Measurements from ENCODE around the gene AATK.
A peak's percentile ranks its signal among the peaks of the same experiment; 100 is the strongest.

The AATK gene

GRCh38 chr17:81140018-81140417 lies 26.0 kb downstream of the AATK start:
- no peak for DNase-seq

- DNase-seq, result no peak
These were observed 26.6 kb downstream of the AATK start for GRCh38 chr17:81139428-81139827.

DNA sequence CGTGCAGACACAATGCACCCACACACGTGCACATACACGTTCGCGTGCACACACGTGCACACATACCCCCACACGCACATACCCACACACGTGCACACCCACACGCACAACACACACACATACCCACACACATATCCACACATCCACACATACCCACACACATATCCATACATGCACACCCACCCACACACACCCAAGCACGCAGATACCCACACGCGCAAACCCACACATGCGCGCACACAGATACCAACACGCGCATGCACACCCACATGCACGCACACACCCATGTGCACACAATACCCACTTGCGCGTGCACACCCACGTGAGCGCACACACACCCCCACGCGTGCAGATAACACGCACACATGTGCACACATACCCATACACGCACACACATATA lies 27.5 kb downstream of the AATK start:
- no peak for DNase-seq

GRCh38 chr17:81138083-81138482 lies 27.9 kb downstream of the AATK start:
- no peak for DNase-seq

GRCh38 chr17:81137248-81137647 lies 28.8 kb downstream of the AATK start:
- DNase-seq, result no peak

DNA sequence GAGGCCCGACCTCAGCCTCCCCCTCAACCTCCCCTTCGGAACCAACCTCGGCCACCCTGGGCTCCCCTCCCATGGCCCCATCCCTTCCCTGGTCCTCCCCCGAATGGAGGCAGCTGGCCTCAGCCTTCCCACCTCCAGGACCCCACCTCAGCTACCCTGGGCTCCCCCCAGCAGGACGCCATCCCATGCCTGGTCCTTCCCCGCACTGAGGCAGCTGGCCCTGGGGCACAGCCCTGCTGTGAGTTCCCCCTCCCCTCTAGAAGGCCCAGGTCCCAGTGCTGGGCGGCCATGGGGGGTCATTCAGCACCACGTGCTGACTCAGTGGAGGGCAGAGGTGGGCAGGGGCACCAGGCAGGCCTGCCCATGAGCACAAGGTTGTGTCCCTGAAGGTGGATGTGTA lies 29.7 kb downstream of the AATK start:
- DNase-seq, result no peak

- DNase-seq, result no peak
These were observed 30.3 kb downstream of the AATK start for GRCh38 chr17:81135505-81136278.

- no peak for DNase-seq
These were observed 31.8 kb downstream of the AATK start for GRCh38 chr17:81134064-81134781.

DNA sequence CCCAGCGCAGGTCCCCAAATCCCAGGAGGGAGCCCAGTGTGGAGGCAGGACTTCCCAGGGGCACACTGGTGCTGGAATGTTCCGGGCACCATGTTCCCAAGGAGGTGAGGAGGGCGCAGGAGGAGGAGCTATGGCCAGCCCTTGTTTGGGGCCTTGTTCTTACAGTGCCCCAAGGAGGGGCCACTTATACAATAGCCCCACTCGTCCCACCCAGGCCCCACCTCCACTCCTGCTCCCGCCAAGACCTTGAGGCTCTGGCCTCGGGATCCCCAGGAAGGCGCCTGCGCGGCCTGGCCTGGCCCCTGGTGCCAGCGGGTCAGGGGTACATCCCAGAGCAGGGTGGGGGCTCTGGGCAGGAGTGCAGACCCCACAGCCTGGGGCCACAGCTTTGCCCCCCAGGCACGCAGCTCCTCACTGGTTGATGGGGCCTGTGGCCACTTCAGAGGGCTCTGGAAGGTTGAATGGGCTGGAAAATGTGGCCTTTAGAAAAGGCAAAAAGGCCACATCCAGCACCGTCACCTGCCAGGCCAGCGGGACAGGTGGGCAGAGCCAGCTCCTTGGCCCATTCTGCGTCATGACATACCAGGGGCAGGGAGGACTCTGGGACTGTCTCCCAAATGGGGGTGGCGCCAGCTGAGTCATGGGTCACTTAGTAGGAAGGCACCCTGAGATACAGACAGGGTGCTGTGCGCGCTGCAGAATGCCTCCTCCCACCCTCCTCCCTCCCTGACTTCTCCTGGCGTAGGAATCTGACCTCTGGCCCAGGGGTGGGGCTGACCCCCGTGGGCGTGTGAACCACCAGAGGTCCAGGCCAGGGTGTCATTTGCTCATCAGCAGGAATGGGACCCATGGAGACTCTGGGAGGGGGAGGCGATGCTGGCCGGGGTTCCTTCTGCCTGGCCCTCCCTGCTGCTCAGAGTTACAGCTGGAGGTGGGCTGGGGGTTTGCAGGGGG lies 33.0 kb downstream of the AATK start:
- DNase-seq, result peak; percentile 24 to 59 (median 40)

DNA sequence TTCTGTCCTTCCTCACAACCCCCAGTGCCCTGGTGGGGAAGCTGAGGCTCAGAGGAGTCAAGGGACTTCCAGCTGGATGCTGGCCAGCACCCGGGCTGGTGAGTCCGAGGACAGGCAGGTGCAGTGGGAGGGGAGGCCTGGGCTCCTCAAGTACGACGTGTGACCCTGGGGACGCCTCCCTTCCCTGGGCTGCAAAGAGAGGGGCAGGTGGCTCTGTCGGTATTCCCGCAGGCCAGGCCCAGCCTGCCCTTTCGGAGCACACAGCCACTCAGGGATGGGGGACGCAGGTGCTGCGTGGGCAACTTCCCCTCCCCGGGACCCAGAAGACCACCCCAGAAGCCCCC lies 33.9 kb downstream of the AATK start:
- DNase-seq, result no peak

DNA sequence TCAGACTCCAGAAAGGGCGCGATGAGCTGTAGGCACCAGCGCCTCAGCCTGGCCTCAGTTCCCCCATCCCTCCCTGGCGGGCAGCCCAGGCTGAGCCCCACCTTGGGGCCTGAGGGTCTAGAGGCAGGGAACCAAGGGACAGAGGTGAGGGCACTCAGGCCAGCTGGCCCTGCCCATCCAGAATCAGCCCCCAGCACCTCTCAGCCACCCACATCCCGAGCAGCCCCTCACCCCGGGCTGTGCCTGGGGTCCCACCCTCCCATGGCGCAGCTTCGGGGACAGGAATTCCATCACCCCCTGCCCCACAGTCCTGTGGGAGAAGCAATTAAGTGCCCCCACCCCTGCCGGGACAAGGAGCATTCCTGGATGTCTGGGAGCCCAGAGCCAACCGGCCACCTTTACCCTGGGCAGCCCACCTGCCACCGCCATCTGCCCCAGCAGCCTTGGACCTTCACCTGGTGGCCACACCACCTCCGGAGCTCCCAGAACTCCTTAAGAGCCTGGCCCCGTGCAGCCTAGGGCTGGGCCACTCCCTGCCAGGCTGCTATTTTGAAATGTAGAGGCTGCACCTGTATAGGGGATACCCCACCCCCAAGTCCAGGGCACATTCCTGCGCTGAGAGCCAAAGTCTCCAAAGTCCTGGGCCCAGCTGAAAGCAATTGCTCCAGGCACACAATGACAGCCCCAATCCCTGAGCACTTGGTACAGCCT lies 34.4 kb downstream of the AATK start:
- no peak for DNase-seq

DNA sequence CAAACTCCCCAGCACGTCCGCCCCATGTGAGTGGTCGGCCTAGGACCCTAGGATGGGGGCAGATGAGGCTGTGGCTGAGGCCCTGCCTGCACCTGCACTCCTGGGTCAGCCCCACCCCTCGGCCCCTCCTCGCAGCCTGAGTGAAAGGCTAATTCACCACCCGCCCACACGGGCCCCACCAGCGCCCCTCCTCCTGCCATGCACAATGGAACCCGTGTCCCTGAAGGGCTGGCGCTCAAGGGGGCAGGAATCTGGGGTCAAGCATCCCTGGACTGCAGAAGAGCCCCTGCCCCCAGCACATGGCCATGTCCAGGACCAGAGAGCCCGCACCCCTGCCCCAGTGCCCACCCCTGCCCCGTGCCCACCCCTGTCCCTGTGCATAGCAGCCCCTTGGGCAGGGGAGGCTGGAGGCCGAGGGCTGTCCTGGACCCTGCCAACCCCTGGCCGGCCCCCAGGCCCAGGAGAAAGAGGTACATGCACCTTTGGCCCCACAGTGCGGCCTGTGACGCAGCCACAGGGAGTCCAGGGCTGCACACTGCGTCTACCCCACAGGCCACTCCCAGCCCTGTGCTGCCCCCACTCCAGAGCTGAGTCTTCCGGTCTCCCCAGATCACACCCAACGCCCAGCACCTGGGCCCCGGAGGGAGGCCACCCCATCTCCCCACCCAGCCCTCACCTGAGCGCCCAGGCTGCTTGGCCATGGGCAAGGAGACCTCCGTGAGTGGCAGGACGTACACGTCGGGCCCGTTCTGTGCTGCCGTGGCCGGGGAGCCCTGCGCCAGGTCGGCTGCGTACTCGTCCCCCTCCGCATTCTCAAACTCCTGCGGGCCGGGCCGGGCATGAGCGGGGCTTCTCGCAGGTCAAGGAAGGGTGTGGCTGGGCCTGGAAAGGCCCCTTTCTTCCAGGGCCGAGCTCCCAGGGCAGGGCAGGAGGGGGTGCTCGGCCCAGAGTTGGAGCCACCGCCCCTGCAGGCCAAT lies 35.3 kb downstream of the AATK start:
- DNase-seq, result no peak

- no peak for DNase-seq
These were observed 36.2 kb downstream of the AATK start for GRCh38 chr17:81129711-81130367.

- DNase-seq, result peak in 2 of 3 donors; percentile 14 to 37
These were observed 36.7 kb downstream of the AATK start for GRCh38 chr17:81129289-81129688.

- no peak for DNase-seq
These were observed 37.2 kb downstream of the AATK start for GRCh38 chr17:81128774-81129173.

DNA sequence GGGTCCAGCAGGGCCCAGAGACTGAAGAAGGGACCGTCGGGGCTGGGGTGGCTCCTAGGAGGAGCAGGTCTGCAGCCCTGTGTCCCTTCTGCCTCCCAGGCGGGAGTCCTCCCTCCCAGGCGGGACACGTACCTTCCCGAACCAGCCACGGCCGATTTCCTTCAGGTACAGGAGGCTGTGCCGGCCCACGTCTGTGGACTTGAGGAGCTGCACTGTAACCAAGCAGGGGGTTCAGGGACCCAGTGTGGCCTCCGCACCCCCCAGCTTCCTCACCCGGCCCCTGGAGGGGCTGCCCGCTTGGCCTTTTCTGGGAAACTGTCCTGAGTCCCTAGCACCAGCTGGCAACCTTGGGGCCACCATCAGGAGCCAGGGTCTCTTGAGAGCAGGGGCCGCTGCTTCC lies 37.7 kb downstream of the AATK start:
- no peak for DNase-seq

DNA sequence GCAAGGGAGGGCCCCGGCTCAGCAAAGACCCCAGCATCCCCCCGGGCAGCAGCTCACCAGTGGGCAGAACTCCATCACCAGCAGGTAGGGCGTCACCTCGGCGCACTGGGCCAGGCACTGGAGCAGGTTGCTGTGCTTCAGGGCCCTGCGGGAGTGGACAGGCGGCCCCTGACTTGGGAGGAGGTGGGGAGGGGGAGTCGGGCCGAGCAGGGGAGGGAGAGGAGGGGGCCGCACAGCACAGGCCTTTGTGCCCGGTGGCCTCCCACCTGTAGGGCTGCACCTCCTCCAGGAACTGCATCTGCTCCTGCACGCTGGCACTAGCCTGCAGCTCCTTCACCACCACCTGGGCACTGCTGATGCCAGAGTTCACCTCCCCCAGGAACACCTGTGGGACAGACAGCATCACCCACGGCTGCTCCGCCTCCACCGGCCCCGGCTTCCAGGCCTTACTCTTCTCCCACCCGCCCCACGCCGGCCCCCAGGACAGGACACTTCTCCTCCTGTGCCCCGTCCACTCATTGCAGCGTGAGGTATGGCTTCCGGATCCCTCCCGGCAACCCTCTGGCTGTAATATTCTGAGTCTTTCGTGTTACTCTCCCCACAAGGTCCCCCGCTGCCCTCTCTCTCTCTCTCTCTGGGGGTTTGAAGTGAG lies 38.4 kb downstream of the AATK start:
- DNase-seq, result no peak

DNA sequence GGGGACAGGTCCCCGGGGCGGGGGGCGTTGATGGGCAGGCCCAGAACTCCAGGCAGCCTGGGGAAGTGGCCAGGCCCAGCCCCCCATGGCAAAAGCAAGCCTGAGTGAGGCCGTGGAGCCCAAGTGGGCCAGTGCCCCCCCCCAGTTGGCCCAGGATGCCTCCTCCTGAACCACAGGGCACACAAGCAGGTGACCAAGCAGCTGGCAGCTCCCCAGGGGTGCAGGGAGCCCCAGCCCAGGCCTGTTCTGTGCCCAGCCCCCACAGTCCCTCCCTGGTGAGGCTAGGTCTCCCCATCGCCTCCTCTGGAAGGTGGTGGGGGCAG lies 38.9 kb downstream of the AATK start:
- DNase-seq, result no peak

- DNase-seq, result no peak
These were observed 39.5 kb downstream of the AATK start for GRCh38 chr17:81126281-81127132.

Measured in suppressor macrophage treated with lipopolysaccharide for 1 hour (primary cell).